GM21529 (cell line): ENCODE data around the gene C1orf159.
A peak's percentile ranks its signal among the peaks of the same experiment; 100 is the strongest.

Source experiments
- ATAC-seq: cut with Tn5 transposase; IDR thresholded peaks from one replicate; pipeline ENCODE4 v1.9.1; 2021; ENCODE audit not compliant: unreplicated experiment

The C1orf159 gene

DNA sequence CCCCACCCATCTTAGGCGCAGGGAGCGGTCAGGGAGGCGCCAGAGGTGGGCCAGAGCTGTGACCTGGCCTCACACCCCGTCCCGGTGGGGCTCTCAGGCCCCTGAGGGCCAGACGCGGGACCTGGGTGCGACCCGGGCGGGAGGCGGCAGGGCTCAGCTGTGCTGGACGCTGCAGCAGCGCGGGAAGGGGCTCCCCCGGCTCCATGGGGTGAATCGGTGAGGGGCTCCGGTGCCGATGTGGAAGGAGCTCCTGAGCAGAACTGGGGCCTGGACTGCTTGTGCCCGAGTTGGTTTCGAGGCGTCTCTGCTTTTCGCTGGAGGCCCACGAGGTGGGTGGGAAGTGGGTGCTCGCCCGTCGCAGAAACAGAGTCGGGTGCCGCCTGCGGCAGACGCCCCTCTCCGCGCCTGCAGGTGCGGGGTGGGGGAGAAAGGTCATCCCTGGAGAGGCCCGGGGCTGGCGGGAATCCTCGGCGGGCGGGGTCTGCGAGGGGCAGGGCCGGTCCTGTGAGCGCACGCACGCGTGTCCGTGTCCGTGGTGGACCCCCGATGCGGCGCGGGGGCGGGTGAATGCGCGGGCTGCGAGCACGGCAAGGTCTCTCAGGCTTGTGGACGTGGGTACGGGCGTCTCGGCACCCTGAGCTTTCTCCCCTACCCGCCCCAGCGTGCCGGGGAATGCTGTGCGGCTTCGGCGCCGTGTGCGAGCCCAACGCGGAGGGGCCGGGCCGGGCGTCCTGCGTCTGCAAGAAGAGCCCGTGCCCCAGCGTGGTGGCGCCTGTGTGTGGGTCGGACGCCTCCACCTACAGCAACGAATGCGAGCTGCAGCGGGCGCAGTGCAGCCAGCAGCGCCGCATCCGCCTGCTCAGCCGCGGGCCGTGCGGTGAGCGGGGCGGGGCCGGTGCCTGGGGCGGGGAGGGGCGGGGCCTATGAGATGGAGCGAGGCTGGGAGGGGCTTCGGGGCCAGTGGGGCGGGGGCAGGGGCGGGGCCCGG, 75.6 kb downstream of the C1orf159 start:
- ATAC-seq, result no peak

DNA sequence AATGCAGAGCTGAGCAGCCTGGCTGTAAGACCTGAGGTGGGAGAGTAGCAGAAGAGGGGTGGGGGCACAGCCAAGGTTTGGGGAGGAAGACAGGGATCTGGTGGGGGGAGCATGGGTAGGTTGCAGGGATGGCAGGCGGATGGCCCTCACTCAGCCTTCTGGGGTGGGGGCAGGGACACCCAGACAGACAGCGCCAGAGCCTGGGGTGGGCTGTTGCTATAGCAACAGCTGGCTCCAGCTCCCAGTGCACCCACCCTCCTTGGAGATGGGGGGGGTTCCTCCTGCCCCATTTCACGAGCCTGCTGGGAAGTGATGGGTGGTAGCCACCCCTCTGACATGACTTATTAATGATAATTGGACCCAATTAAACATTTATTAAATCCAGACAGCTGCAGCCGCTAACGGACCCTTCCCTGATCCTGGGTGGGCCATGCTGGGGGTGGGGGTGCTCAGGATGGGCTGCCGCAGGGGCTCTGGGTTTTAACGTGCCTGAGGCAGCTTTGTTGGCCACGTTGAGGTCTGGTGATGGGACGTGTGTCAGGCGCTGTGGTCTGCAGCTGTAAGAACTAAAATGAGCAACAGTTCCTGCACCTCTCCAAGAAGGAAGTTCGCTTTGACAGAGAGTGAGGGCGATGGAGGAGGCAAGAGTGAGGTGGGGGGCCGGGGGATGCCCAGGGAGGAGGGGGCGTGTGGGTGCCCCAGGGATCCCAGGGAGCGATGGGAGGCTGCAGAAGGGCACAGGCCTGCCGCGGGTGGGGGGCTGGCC, 76.6 kb downstream of the C1orf159 start:
- ATAC-seq, result no peak

GRCh38 chr1:1038694-1039093, 77.2 kb downstream of the C1orf159 start:
- peak; percentile 54 for ATAC-seq

- ATAC-seq, result no peak
Measured at GRCh38 chr1:1037366-1038327, 78.2 kb downstream of the C1orf159 start.

- no peak for ATAC-seq
Measured at GRCh38 chr1:1035291-1035943, 80.5 kb downstream of the C1orf159 start.

DNA sequence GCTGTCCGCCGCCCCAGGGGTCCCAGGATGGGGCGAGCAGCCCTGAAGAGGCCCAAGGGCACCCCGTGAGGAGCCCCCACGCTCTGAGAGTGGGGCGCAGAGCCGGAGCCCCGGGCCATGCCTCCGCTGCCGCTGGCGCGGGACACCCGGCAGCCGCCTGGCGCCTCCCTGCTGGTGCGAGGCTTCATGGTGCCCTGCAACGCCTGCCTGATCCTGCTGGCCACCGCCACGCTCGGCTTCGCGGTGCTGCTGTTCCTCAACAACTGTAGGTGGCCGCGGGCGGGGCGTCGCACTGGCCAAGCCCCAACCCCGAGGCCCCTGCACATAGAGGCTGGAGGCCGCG, 81.5 kb downstream of the C1orf159 start:
- no peak for ATAC-seq

GRCh38 chr1:1033731-1034438, 82.0 kb downstream of the C1orf159 start:
- ATAC-seq, result no peak

DNA sequence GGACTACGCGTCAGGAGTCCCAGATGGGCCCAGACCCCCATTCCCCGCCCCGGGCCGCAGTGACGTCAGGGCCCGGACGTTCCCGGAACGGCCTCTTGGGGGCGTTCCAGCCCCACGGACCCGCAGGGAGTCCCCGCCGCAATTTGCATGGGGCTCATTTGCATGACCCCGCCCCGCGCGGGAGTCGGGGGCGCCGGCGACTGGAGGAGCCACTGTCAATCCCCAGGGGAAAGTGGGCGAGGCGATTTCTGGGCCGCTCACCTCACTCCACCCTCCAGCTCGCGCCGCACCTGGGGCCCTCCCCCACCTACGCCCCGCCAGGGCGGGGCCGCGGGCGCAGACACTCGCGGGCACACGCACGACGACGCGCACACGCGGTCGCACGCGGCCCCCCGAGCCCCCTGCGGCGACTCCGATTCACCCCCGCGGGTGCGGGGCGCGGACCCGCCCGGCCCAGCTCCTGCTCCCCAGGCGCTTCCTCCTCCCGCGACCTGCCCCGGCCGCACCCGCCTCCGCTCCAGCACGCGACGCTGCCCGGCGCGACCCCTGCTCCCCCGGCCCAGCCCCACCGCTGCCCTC, 82.8 kb downstream of the C1orf159 start:
- peak; percentile 85 for ATAC-seq

DNA sequence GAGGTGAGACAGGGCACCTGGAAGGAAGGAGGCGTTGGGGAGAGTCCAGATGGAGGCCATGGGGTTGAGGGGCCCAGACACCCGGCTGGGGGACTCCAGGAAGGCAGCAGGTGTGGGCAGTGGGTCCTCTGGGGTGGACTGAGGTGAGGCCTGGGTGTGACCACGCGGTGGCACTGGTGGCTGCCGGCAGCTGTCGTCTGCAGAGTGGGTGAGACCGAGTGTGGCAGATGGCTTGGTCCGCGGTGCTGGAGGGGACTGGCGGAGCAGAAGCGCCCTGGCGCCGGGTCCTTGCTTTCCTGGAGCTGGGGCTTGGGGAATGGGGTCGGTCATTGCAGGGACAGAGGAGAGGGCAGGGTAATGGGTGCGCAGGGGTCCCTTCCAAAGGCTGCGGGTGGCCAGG, 83.5 kb downstream of the C1orf159 start:
- peak; percentile 4 for ATAC-seq
